Mononuclear cell (primary cell): Measurements from ENCODE around the gene PTPRN2. TPM values are rescaled to one million over a fixed set of nuclear protein-coding genes. Genes with fewer than 3 reads are reported as not detected.
"Not testable (repeated sequence)": the region's sequence is repeated elsewhere in the genome, so short reads cannot be mapped to it uniquely, and the experiment has no call there.

Experiments
- H3K27me3 ChIP-seq: 2 replicates; pipeline ENCODE4 v1.6.0; 2011; ENCODE audit warnings: low read length, control low read depth; ENCODE audit not compliant: insufficient read depth
- H3K4me1 ChIP-seq: 2 replicates; pipeline ENCODE4 v1.5.1; 2011; ENCODE audit warnings: mild to moderate bottlenecking, low read length, control low read depth; ENCODE audit not compliant: insufficient read depth
- H3K4me3 ChIP-seq: 2 replicates; pipeline ENCODE4 v1.5.1; 2011; ENCODE audit warnings: mild to moderate bottlenecking, low read length, moderate library complexity
- H3K9me3 ChIP-seq: 2 replicates; pipeline ENCODE4 v1.5.1; 2011; ENCODE audit warnings: low read depth, mild to moderate bottlenecking, control low read depth, low read length
- total RNA-seq: library from RNA; depleted of rRNA; stranded (reverse); fragments of >200 nt; gene quantifications from one replicate; pipeline ENCODE4 v1.2.3, GENCODE V29; 2012

PTPRN2 gene
- total RNA-seq, 1 donor: 0.31 TPM

- H3K4me1 ChIP-seq: no peaks in the 10 kb centered on the region
- H3K9me3 ChIP-seq: peaks cover 8% of the 10 kb centered on the region
- H3K4me3 ChIP-seq: no peak overlapping the region
- H3K27me3 ChIP-seq: no peaks in the 10 kb centered on the region
Observed at GRCh38 chr7:158303121-158303520, 284.5 kb downstream of the PTPRN2 start.

- Histone ChIP-seq H3K27me3 (no peaks in the 10 kb centered on the region), H3K4me1 (no peaks in the 10 kb centered on the region), H3K4me3 (no peak overlapping the region), H3K9me3 (peaks cover 2% of the 10 kb centered on the region)
Observed at GRCh38 chr7:158302274-158303070, 285.2 kb downstream of the PTPRN2 start.

- H3K4me1 ChIP-seq: no peaks in the 10 kb centered on the region
- H3K4me3 ChIP-seq: no peak overlapping the region
- H3K9me3 ChIP-seq: no peaks in the 10 kb centered on the region
- H3K27me3 ChIP-seq: no peaks in the 10 kb centered on the region
Observed at GRCh38 chr7:158301207-158301606, 286.4 kb downstream of the PTPRN2 start.

- no peaks in the 10 kb centered on the region for H3K27me3 ChIP-seq
- H3K4me1 ChIP-seq: no peaks in the 10 kb centered on the region
- H3K4me3 ChIP-seq: no peak overlapping the region
- no peaks in the 10 kb centered on the region for H3K9me3 ChIP-seq
Observed at GRCh38 chr7:158300427-158300826, 287.2 kb downstream of the PTPRN2 start.

GRCh38 chr7:158299607-158300006, 288.0 kb downstream of the PTPRN2 start:
- H3K27me3 ChIP-seq: no peaks in the 10 kb centered on the region
- no peak overlapping the region for H3K4me3 ChIP-seq
- no peaks in the 10 kb centered on the region for H3K9me3 ChIP-seq
- H3K4me1 ChIP-seq: no peaks in the 10 kb centered on the region

- Histone ChIP-seq H3K4me3 (no peak overlapping the region), H3K9me3 (no peaks in the 10 kb centered on the region), H3K27me3 (no peaks in the 10 kb centered on the region), H3K4me1 (no peaks in the 10 kb centered on the region)
Observed at GRCh38 chr7:158296798-158297104, 290.9 kb downstream of the PTPRN2 start.

DNA sequence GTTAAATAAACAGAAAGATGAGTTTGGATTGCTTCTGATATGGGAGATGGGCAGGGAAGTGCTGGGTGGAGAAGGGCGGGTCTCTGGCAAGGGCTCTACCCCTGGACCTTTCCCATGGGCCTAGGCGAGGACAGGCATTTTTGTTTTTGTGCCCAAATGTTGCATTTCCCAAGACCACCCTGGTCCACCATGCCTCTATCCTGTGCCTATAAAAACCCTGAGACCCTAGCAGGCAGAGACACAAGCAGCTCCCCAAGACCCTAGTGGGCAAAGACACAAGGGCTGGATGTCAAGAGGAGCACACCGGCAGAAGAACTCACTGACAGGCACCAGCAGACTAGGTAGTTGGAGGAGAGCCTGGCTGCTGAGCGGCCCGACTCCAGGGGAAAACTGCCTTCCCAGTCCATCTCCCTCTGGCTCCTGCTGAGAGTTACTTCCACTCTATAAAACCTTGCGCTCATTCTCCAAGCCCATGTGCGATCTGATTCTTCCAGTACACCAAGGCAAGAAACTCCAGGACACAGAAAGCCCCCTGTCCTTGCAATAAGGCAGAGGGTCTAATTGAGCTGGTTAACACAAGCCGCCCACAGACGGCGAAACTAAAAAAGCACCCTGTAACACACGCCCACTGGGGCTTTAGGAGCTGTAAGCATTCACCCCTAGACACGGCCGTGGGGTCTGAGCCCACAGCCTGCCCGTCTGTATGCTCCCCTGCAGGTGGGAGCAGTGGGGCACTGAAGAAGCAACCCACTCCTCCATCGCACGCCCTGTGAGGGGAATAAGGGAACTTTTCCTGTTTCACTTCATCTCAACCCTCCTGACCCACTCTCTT, 291.4 kb downstream of the PTPRN2 start:
- Histone ChIP-seq H3K9me3 (no peaks in the 10 kb centered on the region), H3K27me3 (no peaks in the 10 kb centered on the region), H3K4me1 (no peaks in the 10 kb centered on the region), H3K4me3 (no peak overlapping the region)

DNA sequence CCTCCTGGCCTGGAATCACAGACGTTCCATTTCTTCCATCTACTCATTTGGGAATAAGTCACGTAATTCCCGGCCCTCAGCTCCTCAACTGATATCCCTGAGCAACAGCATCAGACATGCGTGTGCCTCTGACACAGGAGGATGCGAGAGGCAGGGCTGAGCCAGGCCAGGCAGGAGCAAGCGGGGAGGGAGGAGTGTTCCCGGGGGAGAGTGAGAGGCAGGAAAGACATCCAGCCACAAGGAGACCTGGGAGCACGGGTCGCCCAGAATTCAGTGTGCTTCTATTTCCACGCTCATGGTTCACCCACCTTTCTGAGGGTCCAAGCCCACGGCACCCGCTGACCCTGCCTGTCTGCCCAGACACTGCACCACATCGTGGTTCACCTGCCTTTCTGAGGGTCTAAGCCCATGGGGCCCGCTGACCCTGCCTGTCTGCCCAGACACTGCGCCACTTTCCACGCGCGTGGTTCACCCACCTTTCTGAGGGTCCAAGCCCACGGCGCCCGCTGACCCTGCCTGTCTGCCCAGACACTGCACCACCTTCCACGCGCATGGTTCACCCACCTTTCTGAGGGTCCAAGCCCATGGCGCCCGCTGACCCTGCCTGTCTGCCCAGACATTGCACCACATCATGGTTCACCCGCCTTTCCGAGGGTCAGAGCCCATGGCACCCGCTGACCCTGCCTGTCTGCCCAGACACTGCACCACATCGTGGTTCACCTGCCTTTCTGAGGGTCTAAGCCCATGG, 293.0 kb downstream of the PTPRN2 start:
- not testable (repeated sequence) for H3K4me1 ChIP-seq, H3K9me3 ChIP-seq, H3K4me3 ChIP-seq, H3K27me3 ChIP-seq

- Histone ChIP-seq H3K27me3 (no peaks in the 10 kb centered on the region), H3K4me3 (no peak overlapping the region), H3K4me1 (no peaks in the 10 kb centered on the region), H3K9me3 (peaks cover 15% of the 10 kb centered on the region)
Observed at GRCh38 chr7:158292948-158293347, 294.7 kb downstream of the PTPRN2 start.

DNA sequence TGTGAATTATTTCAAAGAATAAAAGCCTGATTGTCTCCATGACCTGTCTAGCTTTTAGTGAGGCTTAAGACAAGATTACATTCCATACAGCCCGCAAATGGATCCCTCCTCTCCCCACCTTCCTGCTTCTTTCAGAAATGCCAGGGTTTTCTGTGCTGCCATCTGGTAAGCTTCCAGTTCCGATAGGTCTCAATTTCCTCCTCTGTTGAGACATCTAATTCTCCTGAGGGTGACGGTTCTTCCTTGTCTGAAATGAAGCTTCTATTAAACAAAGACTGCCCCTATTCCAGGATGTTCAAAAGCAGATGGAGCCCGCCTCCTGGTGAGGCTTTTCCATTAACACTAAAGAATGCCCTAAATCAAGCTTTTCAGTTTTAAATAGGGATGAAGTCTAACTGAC, 295.6 kb downstream of the PTPRN2 start:
- H3K27me3 ChIP-seq: no peaks in the 10 kb centered on the region
- peaks cover 16% of the 10 kb centered on the region for H3K9me3 ChIP-seq
- no peak overlapping the region for H3K4me3 ChIP-seq
- H3K4me1 ChIP-seq: no peaks in the 10 kb centered on the region

DNA sequence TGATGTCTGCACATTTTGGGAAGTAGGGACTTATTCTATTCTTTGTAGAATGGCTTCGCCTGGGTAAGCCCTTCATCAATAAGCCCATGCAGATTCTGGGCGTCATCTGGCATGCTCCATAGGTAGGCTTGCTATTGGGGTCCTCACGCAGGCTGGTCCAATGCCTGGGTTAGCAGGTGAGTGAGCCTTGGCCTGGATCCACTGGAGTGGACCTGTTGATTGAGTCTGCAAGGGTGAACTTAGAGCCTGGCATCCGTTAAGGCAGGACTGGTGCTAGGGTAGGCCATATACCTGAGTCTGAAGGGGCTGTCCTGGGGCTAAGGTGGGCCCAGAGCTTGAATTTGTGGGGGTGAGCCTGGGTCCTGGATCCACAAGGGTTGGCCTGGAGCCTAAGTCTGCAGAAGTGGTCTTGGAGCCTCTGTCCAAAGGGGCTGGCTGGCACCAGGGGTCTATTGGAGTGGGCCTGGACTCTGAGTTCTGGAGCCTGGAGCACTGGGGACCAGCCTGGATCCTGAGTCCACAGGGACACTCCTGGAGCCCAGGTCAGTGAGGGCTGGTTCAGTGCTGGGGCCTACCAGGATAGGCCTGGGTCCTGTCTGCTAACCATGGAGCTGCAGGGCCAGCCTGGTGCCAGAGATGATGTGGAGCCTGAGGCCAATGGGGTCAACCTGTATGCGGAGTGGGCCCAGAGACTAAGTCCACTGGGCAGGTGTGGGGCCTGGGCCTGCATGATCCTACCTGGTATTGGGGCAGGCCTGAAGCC, 297.7 kb downstream of the PTPRN2 start:
- Histone ChIP-seq H3K27me3 (no peaks in the 10 kb centered on the region), H3K4me3 (no peak overlapping the region), H3K4me1 (no peaks in the 10 kb centered on the region), H3K9me3 (peaks cover 23% of the 10 kb centered on the region)

DNA sequence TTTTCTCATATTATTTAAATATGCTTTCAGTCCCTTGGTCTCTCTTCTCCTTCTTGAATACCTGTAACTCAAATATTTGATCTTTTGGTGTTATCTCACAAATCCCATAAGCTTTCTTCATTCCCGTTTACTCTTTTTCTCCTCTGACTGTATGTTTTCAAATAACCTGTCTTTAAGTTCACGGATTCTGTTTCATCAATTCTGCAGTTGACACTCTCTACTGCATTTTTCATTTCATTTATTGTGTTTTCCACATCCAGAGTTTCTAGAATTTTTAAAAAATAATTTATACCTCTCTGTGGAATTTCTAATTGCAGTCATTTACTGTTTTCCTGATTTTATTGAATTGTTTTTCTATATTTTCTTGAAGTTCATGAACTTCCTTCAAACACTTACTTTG, 298.4 kb downstream of the PTPRN2 start:
- no peak overlapping the region for H3K4me3 ChIP-seq

GRCh38 chr7:158286210-158286609, 301.4 kb downstream of the PTPRN2 start:
- no peaks in the 10 kb centered on the region for H3K4me1 ChIP-seq
- peaks cover 23% of the 10 kb centered on the region for H3K9me3 ChIP-seq
- H3K4me3 ChIP-seq: no peak overlapping the region
- no peaks in the 10 kb centered on the region for H3K27me3 ChIP-seq

More for the DNA sequence above, 298.4 kb downstream of the PTPRN2 start:
- peaks cover 23% of the 10 kb centered on the region for H3K9me3 ChIP-seq
- H3K4me1 ChIP-seq: no peaks in the 10 kb centered on the region
- H3K27me3 ChIP-seq: no peaks in the 10 kb centered on the region

DNA sequence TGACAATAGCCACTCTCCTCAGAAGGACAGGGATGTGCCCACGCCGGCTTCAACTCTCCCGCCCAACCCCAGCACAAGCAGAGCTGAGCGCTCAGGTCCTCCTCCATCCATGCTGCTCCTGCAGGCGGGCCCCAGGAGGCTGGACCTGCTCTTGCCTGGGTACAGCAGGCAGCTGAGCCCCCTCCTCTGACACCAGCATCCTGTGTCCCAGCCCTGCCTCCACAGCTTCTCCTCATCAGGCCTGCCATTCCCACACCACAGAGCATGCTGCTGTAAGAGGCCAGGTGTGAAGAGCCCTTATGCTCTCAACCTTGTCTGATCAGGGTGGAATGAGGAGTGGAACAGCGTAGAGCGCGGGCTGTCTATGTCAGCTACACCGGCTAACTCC, 302.2 kb downstream of the PTPRN2 start:
- Histone ChIP-seq H3K4me3 (no peak overlapping the region), H3K9me3 (peaks cover 23% of the 10 kb centered on the region), H3K27me3 (no peaks in the 10 kb centered on the region), H3K4me1 (no peaks in the 10 kb centered on the region)
